Measurements from ENCODE around the gene USP14. TPM values are rescaled to one million over a fixed set of nuclear protein-coding genes. Genes with fewer than 3 reads are reported as not detected.

The USP14 gene
- total RNA-seq, 1 donor from 2014 or later = 97.9 TPM

DNA sequence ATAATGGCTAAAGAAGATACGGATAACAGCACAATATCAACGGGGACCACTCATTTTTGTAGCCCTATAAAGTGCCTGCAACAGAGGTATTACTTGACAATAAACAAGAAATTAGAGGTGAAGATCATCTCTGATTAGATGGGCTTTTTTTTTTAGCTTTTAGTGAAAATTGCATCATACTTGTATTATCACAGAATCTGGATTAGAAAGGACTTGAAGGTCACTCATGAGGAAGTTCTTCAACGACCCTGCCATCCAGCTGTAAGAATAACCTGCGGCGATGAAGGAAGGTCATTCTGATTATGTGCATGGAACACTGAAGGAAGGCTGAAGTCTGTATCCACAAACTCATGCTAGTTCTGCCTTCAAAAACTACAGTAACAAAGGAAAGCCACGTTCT lies 69.0 kb downstream of the USP14 start:
- intact Hi-C loops (cut with micrococcal nuclease) = no loop called here
- peaks cover 52% of the 10 kb centered on the region for H3K36me3 Mint-ChIP-seq (ENCODE audit: low read depth)

DNA sequence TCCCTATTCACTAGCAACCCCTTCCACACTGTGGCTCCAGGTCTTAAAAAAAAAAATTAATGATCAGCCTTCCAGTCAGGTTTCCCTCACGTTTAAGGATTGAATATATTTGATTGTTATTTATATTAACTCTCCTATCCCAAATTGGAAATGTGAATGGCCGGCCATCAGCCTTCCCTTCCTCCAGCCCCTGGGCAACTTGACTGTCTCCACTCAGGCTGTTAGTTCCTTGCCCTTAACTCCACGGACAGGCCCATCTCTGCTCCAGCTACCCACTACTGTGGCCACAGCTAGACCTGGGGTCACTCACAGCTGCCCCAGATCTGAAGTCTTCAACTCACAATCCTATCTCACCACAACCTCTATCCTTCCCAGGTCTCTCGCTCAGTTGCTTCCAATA lies 69.5 kb downstream of the USP14 start:
- H3K4me3 Mint-ChIP-seq = no peak overlapping the region
- intact Hi-C loops (cut with micrococcal nuclease) = no loop called here
- no peak for DNase-seq
- no peak overlapping the region for H3K27ac Mint-ChIP-seq
- peaks cover 47% of the 10 kb centered on the region for H3K36me3 Mint-ChIP-seq (ENCODE audit: low read depth)
- no peaks in the 10 kb centered on the region for H3K9me3 Mint-ChIP-seq
- H3K27me3 Mint-ChIP-seq = no peaks in the 10 kb centered on the region
- H3K4me1 Mint-ChIP-seq = no peaks in the 10 kb centered on the region

More for the DNA sequence above, 69.0 kb downstream of the USP14 start:
- H3K27ac Mint-ChIP-seq = no peak overlapping the region
- H3K9me3 Mint-ChIP-seq = no peaks in the 10 kb centered on the region
- no peak overlapping the region for H3K4me3 Mint-ChIP-seq
- H3K4me1 Mint-ChIP-seq = no peaks in the 10 kb centered on the region
- no peak for DNase-seq
- no peaks in the 10 kb centered on the region for H3K27me3 Mint-ChIP-seq

DNA sequence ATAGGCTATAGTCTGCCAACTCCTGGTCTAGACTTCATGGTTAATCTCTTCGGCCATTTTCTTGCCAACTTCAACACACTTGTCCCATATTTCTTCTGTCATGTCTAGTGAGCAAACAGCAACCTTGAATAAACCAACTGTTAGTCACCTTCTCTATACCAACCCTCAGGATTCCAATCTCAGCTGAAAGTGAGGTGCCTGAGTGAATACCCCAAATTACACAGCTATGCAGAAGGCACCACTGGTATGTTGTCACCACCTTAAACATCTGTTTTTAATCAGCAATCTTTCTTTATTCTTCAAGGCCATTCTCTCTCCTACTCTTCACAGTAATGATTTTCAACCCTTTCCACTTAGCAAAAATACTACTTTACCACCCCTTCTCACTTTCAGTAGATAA lies 70.2 kb downstream of the USP14 start:
- no peak overlapping the region for H3K4me3 Mint-ChIP-seq
- no peaks in the 10 kb centered on the region for H3K9me3 Mint-ChIP-seq
- H3K27me3 Mint-ChIP-seq = no peaks in the 10 kb centered on the region
- no peaks in the 10 kb centered on the region for H3K4me1 Mint-ChIP-seq
- H3K27ac Mint-ChIP-seq = no peak overlapping the region
- intact Hi-C loops (cut with micrococcal nuclease) = no loop called here
- no peak for DNase-seq
- H3K36me3 Mint-ChIP-seq (ENCODE audit: low read depth) = peaks cover 43% of the 10 kb centered on the region

DNA sequence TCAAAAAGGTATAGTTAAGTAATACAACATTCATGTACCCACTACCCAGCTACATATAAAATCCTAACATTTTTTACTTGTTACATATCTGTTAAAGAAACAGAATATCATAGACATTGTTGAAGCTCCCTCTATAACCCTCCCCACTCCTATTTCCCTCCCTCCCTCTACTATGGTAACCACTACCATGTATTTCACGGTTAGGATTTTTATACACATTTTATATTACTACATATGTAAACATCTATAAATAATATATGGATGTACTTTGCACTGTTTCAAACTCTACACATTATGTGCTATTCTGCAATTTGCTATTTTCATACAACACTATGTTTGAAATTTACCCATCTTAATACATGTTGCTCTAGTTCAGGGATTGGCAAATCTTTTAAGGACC lies 73.2 kb downstream of the USP14 start:
- no peaks in the 10 kb centered on the region for H3K4me1 Mint-ChIP-seq
- DNase-seq = no peak
- intact Hi-C loops (cut with micrococcal nuclease) = no loop called here
- no peaks in the 10 kb centered on the region for H3K9me3 Mint-ChIP-seq
- H3K36me3 Mint-ChIP-seq (ENCODE audit: low read depth) = peaks cover 26% of the 10 kb centered on the region
- no peak overlapping the region for H3K4me3 Mint-ChIP-seq
- H3K27me3 Mint-ChIP-seq = no peaks in the 10 kb centered on the region
- no peak overlapping the region for H3K27ac Mint-ChIP-seq

DNA sequence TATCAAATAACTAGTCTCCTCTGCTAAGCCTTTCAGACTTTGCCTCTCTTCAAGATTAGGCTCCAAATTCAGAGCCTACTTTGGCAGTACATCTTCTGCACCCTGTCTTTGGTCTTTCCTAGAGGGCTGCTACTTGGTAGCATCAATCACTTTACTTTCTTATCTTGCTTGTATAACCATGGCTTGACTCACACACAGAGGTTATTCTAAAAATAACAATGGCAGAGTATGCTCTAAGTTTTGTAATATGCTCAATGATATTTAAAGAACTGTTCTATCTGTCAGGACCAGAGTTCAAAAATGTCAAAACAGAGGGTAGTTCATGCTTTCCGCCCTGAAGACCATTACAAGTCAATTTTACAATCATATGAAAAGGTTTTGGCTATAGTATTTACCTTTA lies 81.8 kb downstream of the USP14 start:
- intact Hi-C loops (cut with micrococcal nuclease) = no loop called here
- no peak for DNase-seq
- Mint-ChIP-seq H3K4me1 (no peaks in the 10 kb centered on the region), H3K9me3 (no peaks in the 10 kb centered on the region), H3K27me3 (no peaks in the 10 kb centered on the region), H3K36me3 (ENCODE audit: low read depth) (peaks cover 28% of the 10 kb centered on the region), H3K27ac (no peak overlapping the region), H3K4me3 (no peak overlapping the region)

DNA sequence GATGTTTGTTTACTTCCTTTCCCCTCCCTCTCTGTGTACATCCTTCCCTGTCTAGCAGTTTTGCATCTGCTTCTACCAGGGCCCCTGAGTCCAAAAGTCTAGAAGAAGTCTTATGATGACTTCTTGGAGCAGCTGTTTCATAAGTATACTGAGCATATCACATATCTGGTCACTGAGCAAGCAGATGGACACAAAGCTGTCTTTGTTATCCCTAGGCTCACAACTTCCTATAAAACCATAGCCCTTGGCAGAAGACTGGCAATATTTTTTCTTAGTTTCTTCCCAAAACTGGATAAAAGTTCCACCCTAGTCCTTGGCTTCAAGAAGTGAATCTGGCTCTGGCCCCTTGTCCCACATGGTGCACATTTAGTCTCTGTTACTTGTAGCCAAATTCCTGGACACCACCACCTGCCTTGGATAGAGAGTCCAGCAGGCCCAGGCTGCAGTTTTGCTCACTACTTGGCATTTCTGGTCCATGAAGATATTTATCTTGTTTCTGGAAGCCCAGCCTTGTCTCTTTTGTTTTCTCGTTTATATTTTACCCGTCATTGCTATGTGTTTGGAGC lies 87.0 kb downstream of the USP14 start:
- intact Hi-C loops (cut with micrococcal nuclease) = no loop called here
- DNase-seq = no peak
- Mint-ChIP-seq H3K4me1 (no peaks in the 10 kb centered on the region), H3K27me3 (no peaks in the 10 kb centered on the region), H3K36me3 (ENCODE audit: low read depth) (peaks cover 44% of the 10 kb centered on the region), H3K4me3 (no peak overlapping the region), H3K27ac (no peak overlapping the region), H3K9me3 (no peaks in the 10 kb centered on the region)

DNA sequence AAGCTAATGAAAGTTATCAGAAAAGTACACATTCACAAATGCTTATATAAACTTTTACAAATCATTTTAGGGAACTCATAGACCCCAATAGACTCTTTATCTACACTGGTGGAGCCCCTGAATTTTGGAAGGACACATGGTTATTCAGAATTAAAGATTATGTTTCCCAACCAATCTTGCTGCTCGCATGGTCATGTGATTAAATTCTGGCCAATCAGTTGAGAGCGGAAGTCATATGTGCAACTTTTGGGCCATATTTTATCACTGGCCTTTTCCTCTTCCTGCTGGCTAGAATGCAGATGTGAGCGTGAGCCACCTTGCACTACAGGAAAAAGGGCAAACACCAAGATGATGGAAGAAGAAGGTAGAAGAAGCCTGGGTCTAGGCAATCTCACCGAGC lies 89.7 kb downstream of the USP14 start:
- Mint-ChIP-seq H3K36me3 (ENCODE audit: low read depth) (peaks cover 56% of the 10 kb centered on the region), H3K4me1 (no peaks in the 10 kb centered on the region), H3K9me3 (no peaks in the 10 kb centered on the region), H3K27ac (no peak overlapping the region), H3K27me3 (no peaks in the 10 kb centered on the region), H3K4me3 (no peak overlapping the region)
- intact Hi-C loops (cut with micrococcal nuclease) = no loop called here
- no peak for DNase-seq

DNA sequence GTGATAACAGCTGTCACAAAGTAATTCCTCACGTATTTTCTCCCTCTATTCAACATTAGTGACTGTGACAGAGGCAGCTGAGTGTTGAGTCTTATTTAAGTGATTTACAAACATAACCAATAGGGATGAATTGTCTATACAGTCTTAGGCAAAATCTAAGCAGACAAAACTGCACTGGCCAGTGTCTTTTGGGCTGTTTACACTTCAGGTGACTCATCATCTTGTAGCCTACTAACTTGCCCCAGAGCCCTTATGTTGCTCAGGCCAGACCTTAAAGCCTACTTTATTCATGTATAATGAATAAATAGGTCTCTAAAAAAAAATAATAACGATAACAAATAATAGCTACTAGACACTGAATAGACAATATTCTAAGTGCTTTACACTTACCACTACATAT lies 92.3 kb downstream of the USP14 start:
- no peaks in the 10 kb centered on the region for H3K27me3 Mint-ChIP-seq
- no peak overlapping the region for H3K27ac Mint-ChIP-seq
- intact Hi-C loops (cut with micrococcal nuclease) = no loop called here
- H3K4me1 Mint-ChIP-seq = peaks cover 2% of the 10 kb centered on the region
- H3K9me3 Mint-ChIP-seq = no peaks in the 10 kb centered on the region
- no peak for DNase-seq
- no peak overlapping the region for H3K4me3 Mint-ChIP-seq
- H3K36me3 Mint-ChIP-seq (ENCODE audit: low read depth) = peaks cover 55% of the 10 kb centered on the region

DNA sequence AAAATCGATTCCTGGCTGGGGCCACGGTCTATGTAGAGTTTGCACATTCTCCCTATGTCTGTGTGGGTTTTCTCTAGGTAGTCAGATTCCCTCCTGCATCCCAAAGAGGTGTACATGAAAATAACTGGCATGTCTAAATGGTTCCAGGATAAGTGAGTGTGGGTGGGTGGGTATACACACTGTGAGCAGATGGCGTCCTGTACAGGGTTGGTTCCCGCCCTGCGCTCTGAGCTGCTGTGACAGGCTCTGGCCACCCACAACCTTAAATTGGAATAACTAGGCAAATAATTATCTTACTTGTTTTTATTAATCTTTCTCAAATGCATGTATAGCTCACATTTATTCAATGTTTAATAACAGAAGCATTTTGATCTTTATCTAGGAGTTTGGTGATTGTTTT lies 93.2 kb downstream of the USP14 start:
- Mint-ChIP-seq H3K27me3 (no peaks in the 10 kb centered on the region), H3K36me3 (ENCODE audit: low read depth) (peaks cover 60% of the 10 kb centered on the region), H3K4me3 (no peak overlapping the region), H3K27ac (no peak overlapping the region), H3K9me3 (no peaks in the 10 kb centered on the region), H3K4me1 (peaks cover 2% of the 10 kb centered on the region)
- intact Hi-C loops (cut with micrococcal nuclease) = no loop called here
- no peak for DNase-seq

DNA sequence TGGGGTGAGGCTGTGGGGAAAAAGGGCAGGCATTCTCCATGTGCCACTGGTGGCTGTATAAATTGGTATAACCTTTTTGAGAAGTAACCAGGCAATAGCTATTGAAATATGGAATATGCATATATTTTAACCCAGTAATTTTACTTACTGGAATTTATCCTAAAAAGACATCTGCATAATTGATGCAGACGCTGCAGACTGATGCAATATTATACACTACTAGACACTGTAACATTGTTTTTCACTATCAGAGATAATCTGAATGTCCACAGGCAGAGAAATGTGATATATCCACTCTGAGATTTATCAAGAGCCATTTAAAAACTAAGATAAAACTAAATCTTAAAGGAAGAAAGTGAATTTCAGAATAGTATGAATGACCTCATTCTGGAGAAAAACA lies 94.8 kb downstream of the USP14 start:
- no peaks in the 10 kb centered on the region for H3K9me3 Mint-ChIP-seq
- peaks cover 69% of the 10 kb centered on the region for H3K36me3 Mint-ChIP-seq (ENCODE audit: low read depth)
- intact Hi-C loops (cut with micrococcal nuclease) = no loop called here

DNA sequence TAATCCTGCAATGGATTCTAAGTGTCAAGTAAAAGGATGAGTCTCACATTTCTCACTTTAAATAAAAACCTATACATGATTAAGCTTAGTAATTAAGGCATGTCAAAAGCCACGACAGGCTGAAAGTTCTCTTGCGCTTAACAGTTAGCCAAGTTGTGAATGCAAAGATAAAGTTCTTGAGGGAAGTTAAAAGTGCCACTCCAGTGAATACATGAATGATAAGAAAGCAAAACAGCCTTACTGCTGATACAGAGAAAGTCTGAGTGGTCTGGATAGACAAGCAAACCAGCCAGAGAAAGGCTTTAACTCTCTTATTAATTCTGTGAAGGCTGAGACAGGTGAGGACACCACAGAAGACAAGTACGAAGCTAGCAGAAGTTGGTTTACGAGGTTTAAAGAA lies 96.8 kb downstream of the USP14 start:
- Mint-ChIP-seq H3K9me3 (no peaks in the 10 kb centered on the region), H3K36me3 (ENCODE audit: low read depth) (peaks cover 63% of the 10 kb centered on the region), H3K27me3 (no peaks in the 10 kb centered on the region), H3K4me3 (no peak overlapping the region), H3K4me1 (peaks cover 2% of the 10 kb centered on the region), H3K27ac (no peak overlapping the region)
- DNase-seq = no peak
- intact Hi-C loops (cut with micrococcal nuclease) = no loop called here

More for the DNA sequence above, 94.8 kb downstream of the USP14 start:
- Mint-ChIP-seq H3K27ac (no peak overlapping the region), H3K4me3 (no peak overlapping the region), H3K27me3 (no peaks in the 10 kb centered on the region), H3K4me1 (peaks cover 2% of the 10 kb centered on the region)
- no peak for DNase-seq

DNA sequence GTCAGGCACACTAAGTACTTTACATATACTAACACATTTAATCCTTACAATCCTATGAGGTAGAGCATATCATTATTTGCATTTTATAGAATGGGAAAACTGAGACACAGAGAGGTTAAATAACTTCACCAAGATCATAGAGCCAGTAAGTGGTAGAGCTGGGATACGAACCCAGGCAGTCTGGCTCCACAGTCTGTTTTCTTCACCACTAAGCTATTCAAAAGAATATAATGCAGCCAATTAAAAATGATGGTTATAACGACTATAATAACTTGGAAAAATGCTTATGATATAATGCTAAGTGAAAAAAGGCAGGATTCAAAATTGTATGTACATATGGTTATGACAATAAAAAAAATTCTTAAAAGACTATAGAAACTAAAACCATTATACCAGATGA lies 102.2 kb downstream of the USP14 start:
- Mint-ChIP-seq H3K4me3 (no peak overlapping the region), H3K9me3 (no peaks in the 10 kb centered on the region), H3K27me3 (no peaks in the 10 kb centered on the region), H3K27ac (no peak overlapping the region), H3K36me3 (ENCODE audit: low read depth) (peaks cover 57% of the 10 kb centered on the region), H3K4me1 (peaks cover 8% of the 10 kb centered on the region)
- DNase-seq = no peak
- intact Hi-C loops (cut with micrococcal nuclease) = no loop called here

DNA sequence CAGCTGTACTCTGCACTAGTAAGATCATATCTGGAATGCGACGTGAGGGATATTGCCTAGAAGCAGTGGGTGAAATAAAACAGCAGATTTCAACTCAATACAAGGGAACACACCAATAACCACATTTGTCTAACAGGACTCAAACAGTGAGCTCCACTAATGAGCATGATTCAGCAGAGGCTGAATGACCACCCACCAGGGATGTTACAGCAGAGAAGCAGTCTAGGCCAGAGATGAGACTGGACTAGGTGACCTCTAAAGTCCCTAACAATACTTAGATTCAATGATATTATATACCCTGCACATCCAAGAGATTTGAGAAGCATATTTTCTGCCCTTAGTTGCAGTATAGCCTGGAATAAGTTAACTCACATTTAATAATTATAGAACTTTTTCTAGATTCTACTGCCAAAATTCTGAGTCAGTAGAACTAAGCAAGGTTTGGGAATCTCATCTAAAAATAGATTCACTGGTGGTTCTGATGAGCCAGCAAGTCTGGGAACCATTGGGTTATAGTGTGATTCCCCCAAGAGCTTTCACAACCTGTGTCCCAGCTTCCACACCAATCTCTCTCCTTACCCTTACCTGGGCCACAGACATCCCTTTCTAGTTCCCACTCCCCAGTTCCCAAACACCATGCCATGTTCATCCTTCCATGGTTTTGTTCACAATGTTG lies 103.2 kb downstream of the USP14 start:
- no peaks in the 10 kb centered on the region for H3K9me3 Mint-ChIP-seq
- intact Hi-C loops (cut with micrococcal nuclease) = no loop called here
- H3K27me3 Mint-ChIP-seq = no peaks in the 10 kb centered on the region
- peaks cover 13% of the 10 kb centered on the region for H3K4me1 Mint-ChIP-seq
- DNase-seq = no peak
- H3K4me3 Mint-ChIP-seq = no peak overlapping the region
- no peak overlapping the region for H3K27ac Mint-ChIP-seq
- H3K36me3 Mint-ChIP-seq (ENCODE audit: low read depth) = peaks cover 53% of the 10 kb centered on the region

Measured in activated CD4-positive, alpha-beta T cell treated with anti-CD3 and anti-CD28 coated beads, Interleukin-2, amount 10 ng/mL, durations not matched to agents 24 days and 14 days (primary cell).